IMR-90 (cell line): ENCODE results near the gene TUBB4A. TPM values are rescaled to one million over a fixed set of nuclear protein-coding genes. Genes with fewer than 3 reads are reported as not detected.

Experiments used
- ATAC-seq: fragments of 200-7000 bp; cut with Tn5 transposase; 2 replicates; pipeline ENCODE4 v1.9.1; 2020; ENCODE audit warnings: low read depth, mild to moderate bottlenecking, moderate library complexity
- BruUV-seq: library from RNA; stranded (reverse); fragments of 400-500 nt; replicated peaks from 2 replicates; lab custom pipeline; 2021; lab: Mats Ljungman, UMichigan
- CTCF ChIA-PET: fragments of 300-600 bp; formaldehyde crosslinking; extraction: SDS; loops from one replicate; lab custom pipeline; 2021; ENCODE audit warnings: antibody characterized with exemption; lab: Yijun Ruan, JAX
- POLR2A ChIA-PET: fragments of 300-600 bp; sonication (Branson Sonifier 250); formaldehyde crosslinking; loops from one replicate; lab custom pipeline; 2022; ENCODE audit warnings: antibody characterized with exemption; ENCODE audit not compliant: unreplicated experiment; lab: Charles Lee
- DNase-seq: peaks from one replicate; pipeline ENCODE4 v3.0.0; 2013
- H2AFZ ChIP-seq: replicated peaks from 2 replicates; pipeline ENCODE3; 2013; ENCODE audit warnings: low read length, mild to moderate bottlenecking; ENCODE audit not compliant: poor library complexity
- H2AK5ac ChIP-seq: 2 replicates; pipeline ENCODE4 v1.6.1; 2013; ENCODE audit warnings: low read depth, low read length, inconsistent platforms
- H2AK9ac ChIP-seq: replicated peaks from 2 replicates; pipeline ENCODE3; 2013; ENCODE audit warnings: mild to moderate bottlenecking, low read depth, low read length, moderate library complexity; ENCODE audit not compliant: poor library complexity
- H2BK120ac ChIP-seq: 2 replicates; pipeline ENCODE4 v1.6.1; 2013; ENCODE audit warnings: low read depth, low read length, inconsistent platforms
- H2BK15ac ChIP-seq: 3 replicates; pipeline ENCODE4 v1.6.1; 2013; ENCODE audit warnings: low read depth, low read length, inconsistent platforms
- H2BK20ac ChIP-seq: 2 replicates; pipeline ENCODE4 v1.6.1; 2013; ENCODE audit warnings: low read depth, mild to moderate bottlenecking, inconsistent platforms, low read length, moderate library complexity
- H2BK5ac ChIP-seq: 2 replicates; pipeline ENCODE4 v1.6.1; 2013; ENCODE audit warnings: mild to moderate bottlenecking, low read depth, low read length, inconsistent platforms; ENCODE audit not compliant: poor library complexity, severe bottlenecking
- H3K14ac ChIP-seq: replicated peaks from 2 replicates; pipeline ENCODE4 v1.6.1; 2013; ENCODE audit warnings: low read depth, low read length, inconsistent platforms
- H3K18ac ChIP-seq: 2 replicates; pipeline ENCODE4 v1.6.1; 2013; ENCODE audit warnings: low read depth, low read length, control low read depth
- H3K23ac ChIP-seq: 2 replicates; pipeline ENCODE4 v1.6.1; 2013; ENCODE audit warnings: low read depth, low read length, inconsistent platforms
- H3K27ac ChIP-seq: 2 replicates; pipeline ENCODE4 v1.5.1; 2013; ENCODE audit warnings: mild to moderate bottlenecking, control low read depth, low read length; ENCODE audit not compliant: insufficient read depth
- H3K27me3 ChIP-seq: 2 replicates; pipeline ENCODE4 v1.6.1; 2013; ENCODE audit warnings: low read length; ENCODE audit not compliant: control insufficient read depth, insufficient read depth
- H3K36me3 ChIP-seq: 2 replicates; pipeline ENCODE4 v1.6.1; 2013; ENCODE audit warnings: low read length, mixed read lengths; ENCODE audit not compliant: control insufficient read depth, insufficient read depth
- H3K4ac ChIP-seq: 2 replicates; pipeline ENCODE4 v1.6.1; 2013; ENCODE audit warnings: low read depth, low read length, inconsistent platforms
- H3K4me1 ChIP-seq: 2 replicates; pipeline ENCODE4 v1.6.1; 2013; ENCODE audit warnings: low read length, mixed read lengths; ENCODE audit not compliant: control insufficient read depth, insufficient read depth
- H3K4me2 ChIP-seq: 2 replicates; pipeline ENCODE4 v1.6.1; 2013; ENCODE audit warnings: low read depth, mild to moderate bottlenecking, control low read depth, low read length, moderate library complexity
- H3K4me3 ChIP-seq: 2 replicates; pipeline ENCODE4 v1.5.1; 2013; ENCODE audit warnings: low read depth, mild to moderate bottlenecking, control low read depth, low read length, moderate library complexity; ENCODE audit not compliant: insufficient read depth
- H3K56ac ChIP-seq: 2 replicates; pipeline ENCODE4 v1.6.1; 2013; ENCODE audit warnings: low read length, inconsistent platforms; ENCODE audit not compliant: insufficient read depth; ENCODE audit errors: extremely low read depth
- H3K79me1 ChIP-seq, 2 experiments: 2 replicates each; pipeline ENCODE4 v1.6.1; 2013; ENCODE audit warnings: low read length in 2 of 2, inconsistent platforms in 1 of 2, low read depth in 1 of 2
- H3K9ac ChIP-seq: 2 replicates; pipeline ENCODE4 v1.6.1; 2013; ENCODE audit warnings: low read depth, low read length, control low read depth
- H3K9me1 ChIP-seq: 2 replicates; pipeline ENCODE4 v1.6.1; 2013; ENCODE audit warnings: low read length, inconsistent platforms; ENCODE audit not compliant: insufficient read depth
- H3K9me3 ChIP-seq: 2 replicates; pipeline ENCODE4 v1.6.1; 2013; ENCODE audit warnings: low read length; ENCODE audit not compliant: control insufficient read depth, insufficient read depth
- H4K20me1 ChIP-seq: 2 replicates; pipeline ENCODE4 v1.6.1; 2013; ENCODE audit warnings: low read length, inconsistent platforms; ENCODE audit not compliant: insufficient read depth
- H4K5ac ChIP-seq: 2 replicates; pipeline ENCODE4 v1.6.1; 2013; ENCODE audit warnings: mild to moderate bottlenecking, low read depth, low read length, control low read depth
- H4K8ac ChIP-seq, 2 experiments: 2 replicates each; pipeline ENCODE4 v1.6.1; 2013; ENCODE audit warnings: low read depth in 2 of 2, low read length in 2 of 2, control low read depth in 1 of 2, inconsistent platforms in 1 of 2
- H4K91ac ChIP-seq: 2 replicates; pipeline ENCODE4 v1.6.1; 2013; ENCODE audit warnings: low read depth, low read length, inconsistent platforms; ENCODE audit not compliant: insufficient read depth
- CTCF ChIP-seq: conservative IDR thresholded peaks from 2 replicates; pipeline ENCODE4 v1.5.1; 2012; ENCODE audit warnings: mild to moderate bottlenecking, low read depth, low read length, improper control_type of control experiment
- FOS ChIP-seq: fragments of 150-350 bp; IDR thresholded peaks from 2 replicates; pipeline ENCODE4 v1.6.1; 2016; ENCODE audit warnings: low read depth, low read length
- MAFK ChIP-seq: IDR thresholded peaks from 2 replicates; pipeline ENCODE4 v1.6.1; 2012; ENCODE audit warnings: low read depth, low read length, improper control_type of control experiment
- MAZ ChIP-seq: IDR thresholded peaks from 2 replicates; pipeline ENCODE4 v1.6.1; 2012; ENCODE audit warnings: low read depth, mild to moderate bottlenecking, low read length, improper control_type of control experiment, moderate library complexity, borderline replicate concordance
- NFE2L2 ChIP-seq: fragments of 150-350 bp; IDR thresholded peaks from 2 replicates; pipeline ENCODE4 v1.6.1; 2016; ENCODE audit warnings: low read depth, mild to moderate bottlenecking, low read length
- RAD21 ChIP-seq: IDR thresholded peaks from 2 replicates; pipeline ENCODE4 v1.6.1; 2012; ENCODE audit warnings: low read length, improper control_type of control experiment
- RFX5 ChIP-seq: IDR thresholded peaks from 2 replicates; pipeline ENCODE4 v1.8.0; 2012; ENCODE audit warnings: low read depth, mild to moderate bottlenecking, low read length, moderate library complexity
- SMC3 ChIP-seq: fragments of 150-350 bp; IDR thresholded peaks from 2 replicates; pipeline ENCODE4 v1.6.1; 2016; ENCODE audit warnings: low read depth, mild to moderate bottlenecking, antibody characterized with exemption, low read length, moderate library complexity
- WGBS, 2 experiments: methylation state at CpG; one replicate each; pipeline versions ENCODE4 v1.1.5 to v1.1.7; 2013; ENCODE audit warnings: missing lambda C conversion rate in 2 of 2; ENCODE audit not compliant: insufficient read length in 1 of 2; ENCODE audit errors: extremely low coverage in 2 of 2; 5-methylcytosine and 5-hydroxymethylcytosine counted together
- dilution Hi-C: fragments of 300-500 bp; cut with HindIII; formaldehyde crosslinking; loops from one replicate; pipeline ENCODE4 v1.14.3; 2018; ENCODE audit warnings: low sequenced_read_pairs; ENCODE audit not compliant: unreplicated experiment
- in situ Hi-C: fragments of 300-500 bp; cut with MboI; formaldehyde crosslinking; loops from 3 replicates; pipeline ENCODE4 v1.14.3; 2019; ENCODE audit warnings: low sequenced_read_pairs, inconsistent platforms, mixed read lengths
- intact Hi-C: fragments of 100-400 bp; cut with micrococcal nuclease; formaldehyde crosslinking; loops from 2 replicates; pipeline ENCODE4 v1.10.0; 2022
- polyA plus RNA-seq, 3 experiments: library from polyadenylated mRNA; depleted of rRNA; stranded (reverse); fragments of >200 nt; gene quantifications; 2 replicates each; pipeline ENCODE4 v1.2.3, GENCODE V29; 2012; ENCODE audit warnings: low replicate concordance in 1 of 3
- total RNA-seq: library from RNA; depleted of rRNA; stranded (reverse); fragments of >200 nt; gene quantifications from 2 replicates; pipeline ENCODE4 v1.2.3, GENCODE V29; 2012
- TF ChIP-seq, protein P1 (sequence below): fragments of 150-350 bp; IDR thresholded peaks from 2 replicates; pipeline ENCODE4 v1.6.1; 2017; ENCODE audit warnings: mild to moderate bottlenecking, antibody characterized with exemption, low read length, low read depth

The TUBB4A gene
- total and polyA plus RNA-seq, 2 of the 4 experiments (the other 2 are of a cell fraction): not detected

- Histone ChIP-seq H3K23ac (no peak overlapping the region), H3K9ac (no peak overlapping the region), H3K18ac (no peak overlapping the region), H3K4me1 (no peaks in the 10 kb centered on the region), H2BK120ac (no peak overlapping the region), H3K56ac (no peak overlapping the region), H3K4me2 (no peak overlapping the region), H3K4me3 (no peak overlapping the region), H3K4ac (no peak overlapping the region), H3K79me1 (no peaks in the 10 kb centered on the region), H2AFZ (no peak overlapping the region), H3K27ac (no peak overlapping the region), H2AK9ac (no peak overlapping the region), H4K91ac (no peak overlapping the region), H4K5ac (no peak overlapping the region), H3K14ac (no peak overlapping the region), H4K20me1 (no peaks in the 10 kb centered on the region), H3K9me1 (0 out of 2 replicates have a peak, but pooled peaks cover 2% of the 10 kb centered on the region), H4K8ac (no peak overlapping the region), H2BK5ac (no peak overlapping the region), H2AK5ac (no peak overlapping the region), H2BK15ac (no peak overlapping the region), H2BK20ac (no peak overlapping the region), H3K9me3 (no peaks in the 10 kb centered on the region), H3K36me3 (no peaks in the 10 kb centered on the region), H3K27me3 (no peaks in the 10 kb centered on the region)
- no peak for DNase-seq
- intact Hi-C loops (no loop called here), in situ Hi-C loops (loop anchor here (5.0 to 10.0 kb wide), 2 partner anchors 220 to 347 kb away; partner anchors contain the start of genes GPR108 and TRIP10), dilution Hi-C loops (no loop called here)
- ChIA-PET CTCF (no interaction called here), POLR2A (no interaction called here)
- no TSS peak for BruUV-seq
- 86% methylated on average over 10 of the region's 15 CpGs; no CpG with 5 or more reads in 1 of the 2 experiments for WGBS, 2 experiments
- ATAC-seq: no peak
- TF ChIP-seq SMC3 (no peak), MAZ (no peak), FOS (no peak), MAFK (no peak), RAD21 (no peak), CTCF (no peak), RFX5 (no peak), NFE2L2 (no peak)
- TF ChIP-seq, protein P1, sequence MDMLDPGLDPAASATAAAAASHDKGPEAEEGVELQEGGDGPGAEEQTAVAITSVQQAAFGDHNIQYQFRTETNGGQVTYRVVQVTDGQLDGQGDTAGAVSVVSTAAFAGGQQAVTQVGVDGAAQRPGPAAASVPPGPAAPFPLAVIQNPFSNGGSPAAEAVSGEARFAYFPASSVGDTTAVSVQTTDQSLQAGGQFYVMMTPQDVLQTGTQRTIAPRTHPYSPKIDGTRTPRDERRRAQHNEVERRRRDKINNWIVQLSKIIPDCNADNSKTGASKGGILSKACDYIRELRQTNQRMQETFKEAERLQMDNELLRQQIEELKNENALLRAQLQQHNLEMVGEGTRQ: no peak
Measured at GRCh38 chr19:6514926-6515544, 12.9 kb upstream of the TUBB4A start.
